Caki2 (cell line): ENCODE data around the gene INCA1. TPM values are rescaled to one million over a fixed set of nuclear protein-coding genes. Genes with fewer than 3 reads are reported as not detected.

ENCODE experiments used
- DNase-seq: peaks from one replicate; pipeline ENCODE4 v3.0.0-alpha.2; 2015; ENCODE audit warnings: low read depth
- in situ Hi-C: cut with HindIII; loops from 2 replicates; pipeline ENCODE4 v1.10.0; 2016; ENCODE audit warnings: low sequenced_read_pairs, low pct_unique_long_range_greater_than_20kb, mixed read lengths
- total RNA-seq: library from RNA; depleted of rRNA; stranded (reverse); fragments of >200 nt; shearing (Covaris generic); gene quantifications from 2 replicates; pipeline ENCODE4 v1.2.3, GENCODE V29; 2014; ENCODE audit warnings: low replicate concordance

INCA1 gene
- total RNA-seq, 1 experiment from 2014 or later = 3.3 TPM

DNA sequence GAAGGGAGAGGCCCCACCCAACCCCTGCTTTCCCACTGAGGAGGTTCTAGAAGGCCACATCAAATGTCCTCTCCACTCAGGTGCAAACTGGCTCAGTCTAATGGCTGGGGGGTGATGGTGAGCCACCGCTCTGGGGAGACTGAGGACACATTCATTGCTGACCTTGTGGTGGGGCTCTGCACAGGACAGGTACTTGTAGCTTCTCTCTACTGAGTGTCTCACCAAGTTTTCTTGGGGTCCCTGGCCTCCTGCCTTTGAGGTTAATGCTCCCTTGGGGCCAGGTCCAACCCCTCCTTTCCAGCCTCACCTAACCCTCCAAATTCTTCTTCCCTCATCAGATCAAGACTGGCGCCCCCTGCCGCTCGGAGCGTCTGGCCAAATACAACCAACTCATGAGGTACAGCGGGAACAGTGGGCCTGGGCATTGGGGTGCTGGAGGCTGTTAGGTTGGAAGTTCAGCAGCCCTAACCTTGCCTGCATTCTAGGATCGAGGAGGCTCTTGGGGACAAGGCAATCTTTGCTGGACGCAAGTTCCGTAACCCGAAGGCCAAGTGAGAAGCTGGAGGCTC, 40.7 kb downstream of the INCA1 start:
- no peak for DNase-seq
- in situ Hi-C loops = no loop called here

DNA sequence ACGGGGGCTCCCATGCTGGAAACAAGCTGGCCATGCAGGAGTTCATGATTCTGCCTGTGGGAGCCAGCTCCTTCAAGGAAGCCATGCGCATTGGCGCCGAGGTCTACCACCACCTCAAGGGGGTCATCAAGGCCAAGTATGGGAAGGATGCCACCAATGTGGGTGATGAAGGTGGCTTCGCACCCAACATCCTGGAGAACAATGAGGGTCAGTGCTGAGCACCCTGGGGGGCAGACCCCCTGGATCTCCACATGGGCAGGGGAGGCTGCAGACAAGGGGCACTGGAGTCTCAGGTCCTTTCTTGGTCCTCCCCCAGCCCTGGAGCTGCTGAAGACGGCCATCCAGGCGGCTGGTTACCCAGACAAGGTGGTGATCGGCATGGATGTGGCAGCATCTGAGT, 42.2 kb downstream of the INCA1 start:
- no peak for DNase-seq
- in situ Hi-C loops = no loop called here

DNA sequence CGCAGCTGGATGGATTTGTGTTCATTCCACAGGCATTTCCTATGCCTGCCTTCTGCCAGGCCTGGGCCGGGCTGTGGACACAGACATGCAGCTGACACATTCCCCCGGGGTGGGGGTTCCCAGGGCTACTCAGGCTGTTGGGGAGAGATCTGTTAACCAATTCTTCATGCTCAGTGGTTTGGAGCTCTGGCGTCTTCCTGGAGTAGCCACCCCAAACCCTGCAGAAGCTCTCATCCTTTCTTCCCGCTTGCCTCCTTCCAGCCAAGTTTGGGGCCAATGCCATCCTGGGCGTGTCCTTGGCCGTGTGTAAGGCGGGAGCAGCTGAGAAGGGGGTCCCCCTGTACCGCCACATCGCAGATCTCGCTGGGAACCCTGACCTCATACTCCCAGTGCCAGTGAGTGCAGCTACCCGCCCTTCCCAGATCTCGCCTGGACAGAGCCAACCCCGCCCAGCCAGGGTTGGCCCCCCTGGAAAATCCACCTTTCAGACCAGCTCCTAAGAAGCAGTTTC, 43.8 kb downstream of the INCA1 start:
- in situ Hi-C loops = no loop called here
- DNase-seq = peak; percentile 58

DNA sequence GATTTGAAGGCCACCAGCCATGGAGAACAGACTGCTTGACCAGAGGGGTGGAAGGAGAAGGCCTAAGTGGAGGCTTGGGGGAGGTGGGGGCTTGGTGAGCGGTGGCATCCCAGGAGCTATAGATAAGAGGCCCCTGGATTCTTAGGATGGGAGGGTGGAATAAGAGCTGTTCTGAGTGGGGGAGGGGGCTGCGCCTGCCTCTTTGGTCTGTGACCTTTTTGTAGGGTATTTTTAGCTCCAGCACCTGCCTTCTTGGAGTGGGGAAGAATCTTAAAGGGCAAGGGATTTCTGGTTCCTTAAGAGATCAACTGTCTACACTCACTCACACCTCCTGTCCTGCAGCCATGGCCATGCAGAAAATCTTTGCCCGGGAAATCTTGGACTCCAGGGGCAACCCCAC, 45.8 kb downstream of the INCA1 start:
- DNase-seq = no peak

DNA sequence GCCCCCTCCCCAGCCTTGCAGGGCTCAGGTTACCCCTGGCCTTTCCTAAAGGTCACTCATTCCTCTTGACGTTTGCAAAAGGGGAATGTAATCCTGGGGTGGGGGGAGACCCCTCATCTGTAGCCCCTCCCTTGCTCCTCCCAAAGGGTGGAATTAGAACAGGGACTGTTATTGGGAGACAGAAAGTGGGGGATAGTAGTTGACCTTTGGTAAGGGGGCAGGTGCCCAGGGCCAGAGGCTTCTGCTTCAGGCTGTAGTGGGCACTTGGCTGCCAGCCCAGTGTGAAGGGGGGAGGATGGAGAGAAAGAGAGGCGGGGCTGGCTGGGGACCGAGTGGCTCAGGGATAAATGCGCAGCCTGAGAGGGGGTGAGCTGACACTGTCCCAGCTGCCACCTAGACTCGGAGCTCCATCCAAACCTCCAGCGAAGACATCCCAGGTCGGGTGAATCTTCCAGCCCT, 46.5 kb downstream of the INCA1 start, which contains the start of gene ENO3:
Gene ENO3 (plus strand): TSS at position 374 of the 459 bp plus-strand sequence. CDS start 711 bp downstream, outside the sequence.
- no peak for DNase-seq
- in situ Hi-C loops = no loop called here

More for the DNA sequence above, 45.8 kb downstream of the INCA1 start:
- in situ Hi-C loops = no loop called here

DNA sequence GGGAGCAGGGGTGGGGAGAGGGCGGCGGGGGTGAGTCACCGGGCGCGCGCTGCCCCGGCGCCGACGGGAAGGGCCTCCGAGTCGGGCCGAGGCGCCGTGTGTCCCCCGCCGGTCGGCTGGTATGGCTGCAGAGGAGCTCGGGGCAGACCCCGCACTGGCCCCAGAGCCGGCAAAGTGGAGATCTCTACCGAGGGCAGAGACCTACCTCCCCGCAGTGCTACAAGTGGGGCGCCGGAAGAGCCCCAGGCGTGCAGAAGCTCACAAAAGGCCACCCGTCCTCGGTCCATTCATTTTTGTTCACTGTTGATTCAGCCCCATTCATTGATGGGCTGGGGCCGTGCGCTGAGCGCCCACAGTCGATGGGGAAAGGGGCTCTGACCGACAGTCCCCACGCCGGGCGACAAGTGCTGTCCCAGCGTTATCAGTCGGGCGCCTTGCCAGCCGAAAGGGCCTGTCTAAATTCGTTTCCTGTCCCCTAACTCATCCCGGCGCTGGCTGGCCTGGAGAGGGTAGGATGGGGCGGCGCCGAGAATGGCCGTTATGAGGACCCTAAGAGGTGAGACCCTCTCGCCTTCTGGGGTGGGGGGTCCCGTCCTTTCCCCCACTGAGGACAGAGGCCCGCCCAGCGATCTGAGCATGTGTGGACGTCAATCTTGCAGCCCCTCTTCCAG, 47.1 kb downstream of the INCA1 start:
- peak; percentile 51 for DNase-seq
- in situ Hi-C loops = no loop called here

DNA sequence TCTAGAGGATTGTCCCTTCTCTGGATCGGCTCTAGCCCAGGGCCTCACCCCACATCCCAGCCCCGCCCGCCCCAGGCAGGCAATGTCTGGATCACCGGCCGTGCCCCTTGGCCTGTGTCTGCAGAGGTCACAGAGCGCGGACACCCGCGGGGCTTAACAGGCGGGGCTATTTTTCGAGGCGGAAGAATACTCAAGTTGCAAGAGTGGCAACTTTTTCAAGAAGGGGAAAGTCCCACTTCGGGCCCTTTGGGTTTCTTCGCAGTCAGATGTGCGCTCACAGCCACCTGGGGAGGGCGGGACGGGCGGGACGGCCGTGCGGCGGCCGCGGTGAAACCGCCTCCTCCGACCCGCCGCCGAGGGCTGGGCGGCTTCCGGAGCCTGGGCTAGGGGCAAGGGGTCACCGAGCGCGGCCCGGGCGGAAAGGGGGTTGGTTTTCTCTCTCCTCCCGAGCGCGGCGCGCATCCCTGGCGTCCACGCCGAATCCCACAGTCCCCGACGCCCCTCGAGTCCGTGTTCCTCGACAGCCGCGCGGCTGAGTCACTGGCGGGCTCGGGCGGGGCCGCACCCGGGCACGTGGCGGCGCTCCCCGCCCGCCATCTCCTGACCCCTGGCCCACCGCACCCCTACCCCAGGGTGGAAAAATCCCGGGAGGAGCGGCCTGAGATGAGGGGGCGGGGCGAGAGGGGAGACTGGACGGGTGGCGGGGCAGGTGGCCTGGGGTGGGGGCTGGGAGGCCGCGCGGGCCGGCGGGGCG, 47.8 kb downstream of the INCA1 start:
- DNase-seq = peak; percentile 83
- in situ Hi-C loops = no loop called here

DNA sequence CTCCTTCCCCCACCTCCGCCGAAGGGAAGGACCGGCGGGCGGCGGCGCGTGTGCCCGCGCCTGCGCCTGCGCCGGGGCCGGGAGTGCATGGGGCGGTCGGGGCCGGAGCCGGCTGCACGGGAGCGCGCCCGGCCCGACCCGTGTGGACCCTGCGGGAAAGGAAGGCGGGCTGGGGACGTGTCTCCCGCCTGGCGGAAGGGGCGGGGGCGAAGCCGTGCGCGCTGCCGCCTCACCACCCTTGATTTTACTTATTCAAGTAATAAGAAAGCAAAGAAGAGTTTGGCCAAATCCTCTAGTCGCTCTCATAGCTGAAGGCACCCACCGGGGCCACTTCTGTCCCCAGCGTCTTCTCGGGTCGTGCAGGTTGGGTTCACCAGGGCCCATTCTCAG, 48.4 kb downstream of the INCA1 start:
- DNase-seq = peak; percentile 95
- in situ Hi-C loops = no loop called here

DNA sequence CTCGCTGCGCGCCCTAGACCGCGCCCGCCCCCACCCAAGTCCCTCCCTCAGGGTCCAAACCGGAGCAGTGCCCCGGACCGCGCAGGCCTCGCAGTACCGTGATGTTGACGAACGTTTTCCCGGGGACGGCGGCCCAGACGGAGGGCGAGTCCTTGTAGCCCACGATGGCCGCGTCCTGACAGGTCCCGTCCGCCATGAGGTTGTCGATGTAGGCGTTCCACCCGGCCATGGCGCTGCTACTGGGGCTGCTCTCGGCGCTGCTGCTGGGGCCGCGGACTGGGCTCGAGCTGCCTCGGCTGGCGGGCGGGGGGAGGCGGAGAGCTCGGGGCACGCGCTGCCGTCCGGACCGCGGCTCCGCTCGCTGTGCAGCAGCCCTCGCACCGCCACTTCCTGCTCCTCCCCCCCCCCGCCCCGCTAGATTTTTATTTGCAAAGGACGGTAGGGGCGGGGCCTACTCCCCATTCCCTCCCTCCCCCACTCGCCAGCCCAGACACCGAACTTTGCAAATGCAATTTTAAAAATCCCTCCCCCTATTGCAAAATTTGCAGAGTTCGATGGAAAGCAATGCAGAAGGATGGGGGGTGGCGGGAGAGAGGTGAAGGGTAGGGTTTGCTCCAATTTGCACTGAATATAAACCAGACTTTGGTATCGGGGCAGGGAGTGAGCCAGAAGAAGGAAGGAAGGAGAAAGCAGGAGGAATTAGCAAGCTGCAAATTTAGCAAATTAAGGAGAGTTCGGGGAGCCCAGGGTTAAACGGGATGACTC, 49.0 kb downstream of the INCA1 start, which contains the start of gene PFN1:
Gene PFN1 (minus strand): TSS at position 365 of the 765 bp plus-strand sequence. CDS start 136 bp downstream, at position 229.
- in situ Hi-C loops = no loop called here
- peak; percentile 87 for DNase-seq

DNA sequence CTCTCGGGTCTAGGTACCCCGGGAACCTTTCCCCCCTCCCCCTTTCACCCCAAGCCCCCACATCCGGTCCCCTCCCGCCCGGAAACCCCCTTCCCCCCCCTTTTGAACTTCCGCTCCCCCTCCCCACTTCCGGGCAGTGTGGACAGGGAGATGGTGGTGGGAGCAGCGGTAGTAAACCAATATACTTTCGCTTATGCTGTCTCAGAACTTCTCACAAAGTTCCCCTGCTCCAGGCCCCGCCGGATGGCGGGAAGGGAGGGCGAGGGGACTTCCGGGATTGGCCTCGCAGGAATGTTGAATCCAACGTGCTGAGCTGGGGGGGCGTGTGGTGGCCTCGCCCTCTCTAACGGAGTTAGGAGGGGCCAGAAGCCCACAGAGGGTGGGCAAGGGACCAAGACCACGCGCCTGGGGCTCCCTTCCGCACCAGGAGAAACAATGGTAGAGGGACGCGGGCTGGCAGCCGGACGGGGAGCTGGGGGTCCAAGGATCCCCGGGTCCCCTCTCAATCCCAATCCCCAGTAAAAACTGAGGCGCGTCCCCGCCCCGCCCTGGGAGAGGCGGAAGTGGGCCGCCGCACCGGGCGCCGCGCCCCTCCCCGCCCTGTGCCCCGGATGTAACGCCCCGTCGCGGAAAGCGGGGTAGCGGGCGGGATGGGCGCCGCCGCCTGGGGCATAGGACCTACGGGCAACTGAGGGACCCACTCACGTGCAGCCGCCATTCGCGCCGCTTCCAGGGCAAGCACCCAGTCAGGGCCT, 49.7 kb downstream of the INCA1 start:
- in situ Hi-C loops = no loop called here
- DNase-seq = peak; percentile 63

DNA sequence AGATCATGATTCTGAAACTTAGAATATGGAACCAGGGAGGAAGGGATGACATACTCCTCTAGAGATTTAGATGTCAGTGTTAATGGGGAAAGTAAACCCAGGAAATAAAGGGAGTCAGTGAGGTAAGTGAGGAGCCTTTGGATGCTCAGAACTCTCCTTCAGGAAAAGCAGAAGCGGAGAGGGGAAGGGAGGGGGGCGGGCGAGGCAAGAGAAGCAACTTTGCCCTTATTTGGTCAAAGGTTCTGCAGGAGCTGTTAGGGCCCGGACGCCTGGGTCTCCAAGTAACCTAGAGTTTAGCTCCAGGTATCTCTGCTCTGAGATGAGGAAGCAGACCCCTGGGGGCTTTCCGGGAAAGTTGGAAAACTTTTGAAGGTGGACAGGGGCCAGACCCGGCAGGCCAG, 50.3 kb downstream of the INCA1 start:
- peak; percentile 26 for DNase-seq
- in situ Hi-C loops = no loop called here

DNA sequence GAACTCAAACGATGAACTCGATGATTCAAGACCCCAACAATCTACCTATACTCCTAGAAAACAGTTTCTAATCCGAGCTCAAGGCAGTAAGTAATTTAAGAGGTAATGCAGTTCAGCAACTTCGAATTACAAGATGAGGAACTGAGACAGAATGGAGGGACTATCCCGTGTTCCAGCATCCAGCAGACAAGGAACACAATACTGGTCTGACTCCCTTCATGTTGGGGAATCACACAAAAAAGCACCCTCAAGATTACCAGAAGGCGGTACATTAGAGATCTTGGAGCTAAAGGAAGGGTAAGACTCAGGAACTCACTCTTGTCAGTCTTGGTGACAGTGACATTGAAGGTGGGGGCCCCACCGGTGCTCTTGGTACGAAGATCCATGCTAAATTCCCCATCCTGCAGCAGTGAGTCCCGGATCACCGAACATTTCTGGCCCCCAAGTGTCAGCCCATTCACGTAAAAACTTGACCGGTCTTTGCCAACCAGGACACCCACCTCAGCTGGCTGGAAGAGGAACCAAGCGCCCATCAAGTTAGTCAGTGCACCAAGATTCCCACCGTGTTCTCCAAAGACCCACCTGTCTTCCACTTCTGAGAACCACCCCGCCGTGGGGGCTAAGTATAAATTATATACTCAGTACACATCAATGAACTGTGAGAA, 50.9 kb downstream of the INCA1 start:
- no peak for DNase-seq
- in situ Hi-C loops = no loop called here

DNA sequence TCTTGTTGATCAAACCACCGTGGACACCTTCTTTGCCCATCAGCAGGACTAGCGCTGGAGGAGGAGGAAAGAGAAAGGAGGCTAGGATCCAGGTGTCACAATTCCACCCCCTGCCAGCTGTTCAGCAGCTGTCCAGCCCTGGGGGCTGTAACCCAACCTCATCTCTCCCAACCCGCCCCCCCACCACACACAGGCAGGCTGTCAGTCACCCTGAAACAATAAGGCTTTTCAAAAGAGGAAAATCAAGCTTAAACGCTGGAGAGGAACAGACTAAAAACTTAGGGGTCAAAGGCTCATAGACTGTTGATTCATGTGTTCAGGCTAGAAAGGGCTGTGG, 51.4 kb downstream of the INCA1 start:
- in situ Hi-C loops = no loop called here
- no peak for DNase-seq

DNA sequence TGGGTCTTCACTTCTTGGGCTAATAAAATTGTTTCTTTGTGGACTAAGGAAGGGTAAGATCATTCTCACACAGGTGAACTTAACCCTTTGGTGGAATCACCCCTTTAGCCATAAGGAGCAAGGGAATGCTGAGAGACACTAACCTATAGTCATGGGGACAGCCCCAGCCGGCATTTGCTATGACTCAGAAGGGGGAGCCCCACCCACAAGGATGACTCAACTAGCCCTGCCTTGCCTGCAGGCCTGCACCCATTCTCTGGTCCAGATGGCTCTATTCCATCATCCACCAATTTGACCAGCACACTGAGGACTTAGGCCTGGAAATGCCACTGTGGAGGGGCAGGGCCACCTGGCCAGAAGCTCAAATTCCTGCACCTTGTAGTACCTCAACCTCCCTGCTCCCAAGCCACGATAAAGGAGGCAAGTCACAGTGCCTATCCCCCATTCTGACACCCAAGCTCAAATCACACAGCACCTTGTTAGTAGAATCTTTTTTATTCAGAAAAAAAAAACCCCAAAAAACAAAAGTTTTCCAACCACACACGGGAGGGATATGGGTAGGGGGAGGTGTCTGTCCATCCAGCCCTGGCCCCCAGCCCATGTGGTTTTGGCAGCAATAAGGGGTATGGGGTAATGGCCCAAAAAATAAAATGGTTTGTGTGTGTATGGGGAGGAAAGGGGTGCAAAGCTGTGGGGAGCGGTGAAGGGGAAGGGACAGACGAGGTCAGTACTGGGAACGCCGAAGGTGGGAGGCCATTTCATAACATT, 52.0 kb downstream of the INCA1 start:
- peak; percentile 71 for DNase-seq
- in situ Hi-C loops = no loop called here

DNA sequence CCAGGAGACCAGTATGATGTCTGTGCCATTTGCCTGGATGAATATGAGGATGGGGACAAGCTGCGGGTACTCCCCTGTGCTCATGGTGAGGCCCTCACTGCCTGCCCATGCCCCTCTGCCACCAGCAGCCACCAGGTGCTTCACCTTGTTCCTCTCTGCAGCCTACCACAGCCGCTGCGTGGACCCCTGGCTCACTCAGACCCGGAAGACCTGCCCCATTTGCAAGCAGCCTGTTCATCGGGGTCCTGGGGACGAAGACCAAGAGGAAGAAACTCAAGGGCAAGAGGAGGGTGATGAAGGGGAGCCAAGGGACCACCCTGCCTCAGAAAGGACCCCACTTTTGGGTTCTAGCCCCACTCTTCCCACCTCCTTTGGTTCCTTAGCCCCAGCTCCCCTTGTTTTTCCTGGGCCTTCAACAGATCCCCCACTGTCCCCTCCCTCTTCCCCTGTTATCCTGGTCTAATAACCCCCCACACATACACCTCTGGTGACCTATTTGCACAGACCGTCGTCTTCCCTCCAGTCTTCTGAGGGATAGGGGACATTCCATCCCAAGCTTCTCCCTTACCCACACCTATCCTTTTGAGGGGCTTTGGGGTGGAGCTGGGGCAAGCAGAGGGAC, 52.7 kb downstream of the INCA1 start:
- in situ Hi-C loops = no loop called here
- no peak for DNase-seq

DNA sequence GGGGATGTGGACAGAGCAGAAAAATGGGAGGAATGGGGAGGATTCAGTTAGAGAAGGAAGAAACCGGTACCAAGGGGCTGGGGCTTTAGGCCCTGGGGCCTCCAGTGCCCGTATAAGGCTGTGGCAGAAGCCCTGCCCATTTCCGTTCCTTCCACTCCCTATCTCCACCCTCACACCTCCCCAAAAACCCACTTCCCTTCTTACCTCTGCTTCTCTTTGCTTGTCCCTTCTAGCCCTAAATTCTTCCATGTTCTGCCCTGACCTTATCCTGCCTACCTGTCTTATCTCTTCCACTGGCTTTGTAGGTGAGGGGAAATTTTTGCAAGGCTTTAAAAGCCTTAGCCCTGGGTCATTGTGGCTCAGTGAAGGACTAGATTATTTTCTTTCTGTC, 53.2 kb downstream of the INCA1 start:
- in situ Hi-C loops = no loop called here
- DNase-seq = no peak
